ENCODE data around the gene CABYR. TPM values are rescaled to one million over a fixed set of nuclear protein-coding genes. Genes with fewer than 3 reads are reported as not detected.

Gene CABYR
- total and polyA plus RNA-seq, 2 of the 13 experiments (the other 11 are each of a cell fraction or from before 2014, with no cell fraction given), result 0.71 to 0.88 TPM

DNA sequence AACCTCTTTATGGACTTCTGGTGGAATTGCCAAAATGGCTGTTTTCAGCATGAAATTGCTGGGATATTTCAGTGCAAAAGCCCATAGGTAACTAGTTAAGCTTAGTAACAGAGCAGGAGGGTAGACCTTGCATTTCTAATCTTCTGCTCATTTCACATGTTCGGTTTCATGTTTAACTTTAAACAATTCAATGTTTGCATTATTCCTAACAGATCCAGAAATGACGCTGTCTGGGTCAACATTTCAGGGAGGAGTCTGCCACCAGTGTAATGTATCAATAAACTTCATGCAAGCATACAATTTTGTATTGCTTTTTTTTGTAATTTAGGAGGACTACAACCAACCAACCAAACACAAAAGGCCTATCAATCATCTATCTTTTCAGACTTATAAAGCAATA is 22.4 kb downstream of the CABYR start:
- POLR2A ChIA-PET, result no interaction called here

More for the DNA sequence above, 22.4 kb downstream of the CABYR start:
- Histone ChIP-seq H3K4me2 (ENCODE audit: low read depth, low read length) (no peak overlapping the region), H3K36me3 (replicated peaks in 1 of 2; ENCODE audit: control insufficient read depth in 1 of 2, insufficient read depth in 2 of 2, low read length in 2 of 2) (no peaks in the 10 kb centered on the region), H4K20me1 (ENCODE audit: insufficient read depth, low read length) (no peaks in the 10 kb centered on the region), H2AFZ (ENCODE audit: low read length) (no peak overlapping the region), H3K27me3 (ENCODE audit: control insufficient read depth in 1 of 2, insufficient read depth in 2 of 2, low read length in 2 of 2) (0 out of 5 replicates have a peak, but pooled peaks cover 0 to 5% of the 10 kb centered on the region in 2 experiments), H3K79me2 (ENCODE audit: insufficient read depth, low read length) (no peaks in the 10 kb centered on the region), H3K4me3 (replicated peaks in 1 of 3; ENCODE audit: insufficient read depth in 1 of 3, low read depth in 2 of 3, low read length in 3 of 3) (no peak overlapping the region), H3K27ac (ENCODE audit: extremely low read length, insufficient read depth, low read length) (no peak overlapping the region), H3K4me1 (ENCODE audit: insufficient read depth, low read length) (no peaks in the 10 kb centered on the region), H3K9me3 (ENCODE audit: low read length) (no peaks in the 10 kb centered on the region), H3K9ac (ENCODE audit: insufficient read depth, low read depth, low read length) (no peak overlapping the region)
- no peak for ATAC-seq
- DNase-seq (ENCODE audit: low spot score), result no peak
- in situ Hi-C loops (cut with HindIII; ENCODE audit: extremely low pct_ligation_motif_present, low pct_unique_long_range_greater_than_20kb) (no loop called here), intact Hi-C loops (cut with micrococcal nuclease; ENCODE audit: unreplicated experiment) (no loop called here)
- WGBS (ENCODE audit: low lambda C conversion rate), result 0% methylated on average over 2 of the region's 2 CpGs
- no TSS peak for BruUV-seq (replicated peaks)
- CTCF ChIA-PET (ENCODE audit: low intra/inter-chr PET ratio, low total read pairs), result no interaction called here
- no peak for FAIRE-seq
- TF ChIP-seq SP1 (IDR thresholded peaks at IDR 0.05) (no peak), SP1 (CRISPR knock-in tag; IDR thresholded peaks at IDR 0.05) (no peak), CHD4 (IDR thresholded peaks at IDR 0.05; ENCODE audit: borderline replicate concordance, low read length) (no peak), ZNF251 (CRISPR knock-in tag; IDR thresholded peaks at IDR 0.05) (no peak), POGZ (CRISPR knock-in tag; IDR thresholded peaks at IDR 0.05) (no peak)
- TF ChIP-seq, protein P1, sequence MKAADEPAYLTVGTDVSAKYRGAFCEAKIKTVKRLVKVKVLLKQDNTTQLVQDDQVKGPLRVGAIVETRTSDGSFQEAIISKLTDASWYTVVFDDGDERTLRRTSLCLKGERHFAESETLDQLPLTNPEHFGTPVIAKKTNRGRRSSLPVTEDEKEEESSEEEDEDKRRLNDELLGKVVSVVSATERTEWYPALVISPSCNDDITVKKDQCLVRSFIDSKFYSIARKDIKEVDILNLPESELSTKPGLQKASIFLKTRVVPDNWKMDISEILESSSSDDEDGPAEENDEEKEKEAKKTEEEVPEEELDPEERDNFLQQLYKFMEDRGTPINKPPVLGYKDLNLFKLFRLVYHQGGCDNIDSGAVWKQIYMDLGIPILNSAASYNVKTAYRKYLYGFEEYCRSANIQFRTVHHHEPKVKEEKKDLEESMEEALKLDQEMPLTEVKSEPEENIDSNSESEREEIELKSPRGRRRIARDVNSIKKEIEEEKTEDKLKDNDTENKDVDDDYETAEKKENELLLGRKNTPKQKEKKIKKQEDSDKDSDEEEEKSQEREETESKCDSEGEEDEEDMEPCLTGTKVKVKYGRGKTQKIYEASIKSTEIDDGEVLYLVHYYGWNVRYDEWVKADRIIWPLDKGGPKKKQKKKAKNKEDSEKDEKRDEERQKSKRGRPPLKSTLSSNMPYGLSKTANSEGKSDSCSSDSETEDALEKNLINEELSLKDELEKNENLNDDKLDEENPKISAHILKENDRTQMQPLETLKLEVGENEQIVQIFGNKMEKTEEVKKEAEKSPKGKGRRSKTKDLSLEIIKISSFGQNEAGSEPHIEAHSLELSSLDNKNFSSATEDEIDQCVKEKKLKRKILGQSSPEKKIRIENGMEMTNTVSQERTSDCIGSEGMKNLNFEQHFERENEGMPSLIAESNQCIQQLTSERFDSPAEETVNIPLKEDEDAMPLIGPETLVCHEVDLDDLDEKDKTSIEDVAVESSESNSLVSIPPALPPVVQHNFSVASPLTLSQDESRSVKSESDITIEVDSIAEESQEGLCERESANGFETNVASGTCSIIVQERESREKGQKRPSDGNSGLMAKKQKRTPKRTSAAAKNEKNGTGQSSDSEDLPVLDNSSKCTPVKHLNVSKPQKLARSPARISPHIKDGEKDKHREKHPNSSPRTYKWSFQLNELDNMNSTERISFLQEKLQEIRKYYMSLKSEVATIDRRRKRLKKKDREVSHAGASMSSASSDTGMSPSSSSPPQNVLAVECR (CRISPR knock-in tag; IDR thresholded peaks at IDR 0.05; ENCODE audit: borderline replicate concordance), result no peak
- TF ChIP-seq, protein P2, sequence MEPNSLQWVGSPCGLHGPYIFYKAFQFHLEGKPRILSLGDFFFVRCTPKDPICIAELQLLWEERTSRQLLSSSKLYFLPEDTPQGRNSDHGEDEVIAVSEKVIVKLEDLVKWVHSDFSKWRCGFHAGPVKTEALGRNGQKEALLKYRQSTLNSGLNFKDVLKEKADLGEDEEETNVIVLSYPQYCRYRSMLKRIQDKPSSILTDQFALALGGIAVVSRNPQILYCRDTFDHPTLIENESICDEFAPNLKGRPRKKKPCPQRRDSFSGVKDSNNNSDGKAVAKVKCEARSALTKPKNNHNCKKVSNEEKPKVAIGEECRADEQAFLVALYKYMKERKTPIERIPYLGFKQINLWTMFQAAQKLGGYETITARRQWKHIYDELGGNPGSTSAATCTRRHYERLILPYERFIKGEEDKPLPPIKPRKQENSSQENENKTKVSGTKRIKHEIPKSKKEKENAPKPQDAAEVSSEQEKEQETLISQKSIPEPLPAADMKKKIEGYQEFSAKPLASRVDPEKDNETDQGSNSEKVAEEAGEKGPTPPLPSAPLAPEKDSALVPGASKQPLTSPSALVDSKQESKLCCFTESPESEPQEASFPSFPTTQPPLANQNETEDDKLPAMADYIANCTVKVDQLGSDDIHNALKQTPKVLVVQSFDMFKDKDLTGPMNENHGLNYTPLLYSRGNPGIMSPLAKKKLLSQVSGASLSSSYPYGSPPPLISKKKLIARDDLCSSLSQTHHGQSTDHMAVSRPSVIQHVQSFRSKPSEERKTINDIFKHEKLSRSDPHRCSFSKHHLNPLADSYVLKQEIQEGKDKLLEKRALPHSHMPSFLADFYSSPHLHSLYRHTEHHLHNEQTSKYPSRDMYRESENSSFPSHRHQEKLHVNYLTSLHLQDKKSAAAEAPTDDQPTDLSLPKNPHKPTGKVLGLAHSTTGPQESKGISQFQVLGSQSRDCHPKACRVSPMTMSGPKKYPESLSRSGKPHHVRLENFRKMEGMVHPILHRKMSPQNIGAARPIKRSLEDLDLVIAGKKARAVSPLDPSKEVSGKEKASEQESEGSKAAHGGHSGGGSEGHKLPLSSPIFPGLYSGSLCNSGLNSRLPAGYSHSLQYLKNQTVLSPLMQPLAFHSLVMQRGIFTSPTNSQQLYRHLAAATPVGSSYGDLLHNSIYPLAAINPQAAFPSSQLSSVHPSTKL (CRISPR knock-in tag; IDR thresholded peaks at IDR 0.05), result no peak

All from HepG2 (cell line).